ENCODE data around the gene POLDIP2. TPM values are rescaled to one million over a fixed set of nuclear protein-coding genes. Genes with fewer than 3 reads are reported as not detected.

POLDIP2 gene
- total RNA-seq, 4 donors from 2014 or later = 66.8 to 102 (median 90.9) TPM

DNA sequence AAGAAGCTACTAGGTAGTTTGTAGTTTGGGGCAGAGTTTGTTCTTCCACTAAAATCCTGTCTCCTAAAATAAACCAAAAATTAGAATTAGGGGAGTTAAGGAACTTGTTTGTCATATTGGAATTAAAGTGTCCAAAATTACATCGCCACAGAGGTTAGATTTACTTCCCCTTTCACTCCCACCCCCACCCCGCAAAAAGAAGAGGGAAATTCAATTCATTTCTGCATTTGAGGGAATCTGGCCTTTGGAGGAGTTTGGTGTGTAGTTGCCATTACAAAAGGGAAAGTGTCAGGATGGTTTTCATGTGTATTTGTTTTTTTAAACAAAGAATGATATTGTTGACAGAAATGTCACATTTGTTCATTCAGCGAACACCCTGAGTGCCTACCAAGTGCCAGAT is 32.5 kb downstream of the POLDIP2 start:
- Histone ChIP-seq H3K4me3 (no peak overlapping the region), H3K9me3 (no peaks in the 10 kb centered on the region), H3K27me3 (no peaks in the 10 kb centered on the region), H3K4me1 (peaks cover 0 to 27% (median 3%) of the 10 kb centered on the region in 3 donors), H3K36me3 (peaks cover 5 to 35% (median 5%) of the 10 kb centered on the region in 3 donors), H3K27ac (no peak overlapping the region)
- intact Hi-C loops (cut with DNase I) = no loop called here
- no peak for DNase-seq
- 76 to 80% methylated on average over 3 of the region's 3 CpGs for WGBS, 2 donors
- no peak for TF ChIP-seq POLR2A (IDR thresholded peaks at IDR 0.05)
- TF ChIP-seq, protein P1, sequence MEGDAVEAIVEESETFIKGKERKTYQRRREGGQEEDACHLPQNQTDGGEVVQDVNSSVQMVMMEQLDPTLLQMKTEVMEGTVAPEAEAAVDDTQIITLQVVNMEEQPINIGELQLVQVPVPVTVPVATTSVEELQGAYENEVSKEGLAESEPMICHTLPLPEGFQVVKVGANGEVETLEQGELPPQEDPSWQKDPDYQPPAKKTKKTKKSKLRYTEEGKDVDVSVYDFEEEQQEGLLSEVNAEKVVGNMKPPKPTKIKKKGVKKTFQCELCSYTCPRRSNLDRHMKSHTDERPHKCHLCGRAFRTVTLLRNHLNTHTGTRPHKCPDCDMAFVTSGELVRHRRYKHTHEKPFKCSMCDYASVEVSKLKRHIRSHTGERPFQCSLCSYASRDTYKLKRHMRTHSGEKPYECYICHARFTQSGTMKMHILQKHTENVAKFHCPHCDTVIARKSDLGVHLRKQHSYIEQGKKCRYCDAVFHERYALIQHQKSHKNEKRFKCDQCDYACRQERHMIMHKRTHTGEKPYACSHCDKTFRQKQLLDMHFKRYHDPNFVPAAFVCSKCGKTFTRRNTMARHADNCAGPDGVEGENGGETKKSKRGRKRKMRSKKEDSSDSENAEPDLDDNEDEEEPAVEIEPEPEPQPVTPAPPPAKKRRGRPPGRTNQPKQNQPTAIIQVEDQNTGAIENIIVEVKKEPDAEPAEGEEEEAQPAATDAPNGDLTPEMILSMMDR (IDR thresholded peaks at IDR 0.05) = no peak

GRCh38 chr17:28324267-28324745 is 33.0 kb downstream of the POLDIP2 start:
- no peak overlapping the region for H3K4me3 ChIP-seq
- H3K27me3 ChIP-seq = no peaks in the 10 kb centered on the region
- TF ChIP-seq, protein P1 (IDR thresholded peaks at IDR 0.05) = no peak
- no peak for TF ChIP-seq POLR2A (IDR thresholded peaks at IDR 0.05)
- no peak overlapping the region for H3K27ac ChIP-seq
- intact Hi-C loops (cut with DNase I) = no loop called here
- peaks cover 2 to 30% (median 5%) of the 10 kb centered on the region in 3 donors for H3K36me3 ChIP-seq
- no peaks in the 10 kb centered on the region for H3K9me3 ChIP-seq
- DNase-seq = no peak
- WGBS, 2 donors = 85 to 90% methylated on average over 5 of the region's 5 CpGs
- H3K4me1 ChIP-seq = peaks cover 0 to 31% (median 7%) of the 10 kb centered on the region in 3 donors

DNA sequence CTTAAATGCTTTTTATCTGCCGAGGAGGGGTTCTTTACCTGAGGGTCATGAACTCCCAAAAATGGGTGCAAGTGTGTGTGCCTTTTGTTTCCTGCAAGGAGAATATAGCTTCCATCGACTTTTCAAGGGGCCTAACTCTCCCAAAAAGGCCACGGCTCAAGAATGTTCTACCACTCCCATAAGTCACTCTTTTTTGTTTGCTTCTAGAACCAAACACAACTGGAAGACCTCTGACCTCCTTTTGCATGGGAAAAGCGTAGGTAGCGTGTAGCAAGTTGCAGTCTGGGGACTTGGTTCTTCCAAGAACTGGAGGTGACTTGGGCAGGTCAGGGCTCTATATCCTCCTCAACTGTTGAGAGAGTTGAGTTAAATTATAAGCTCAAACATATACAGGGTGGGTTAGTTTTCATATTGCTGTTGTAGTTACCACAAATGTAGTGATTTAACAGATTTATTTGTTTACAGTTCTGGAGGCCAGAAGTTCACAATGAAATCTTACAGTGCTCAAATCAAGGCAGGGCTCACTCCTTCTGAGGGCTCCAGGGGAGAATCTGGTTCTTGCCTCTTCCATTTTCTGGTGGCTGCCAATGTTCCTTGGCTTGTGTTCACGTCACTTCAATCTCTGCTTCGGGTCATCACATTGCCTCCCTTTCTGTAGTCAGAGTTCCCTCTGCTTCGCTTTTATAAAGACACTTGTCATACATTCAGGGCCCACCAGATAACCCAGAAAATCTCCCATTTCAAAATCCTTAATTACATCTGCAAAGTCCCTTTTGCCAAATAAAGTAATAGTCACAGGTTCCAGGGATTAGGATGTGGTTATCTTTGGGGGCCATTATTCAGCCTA is 36.9 kb downstream of the POLDIP2 start:
- WGBS, 2 donors = 70 to 76% methylated on average over 7 to 8 of the region's 8 CpGs

GRCh38 chr17:28319598-28319935 is 37.8 kb downstream of the POLDIP2 start:
- peak overlapping the region; percentile 60 to 80 (median 68) for H3K4me3 ChIP-seq
- no peak for DNase-seq
- H3K27ac ChIP-seq = peak overlapping the region; percentile 60 to 84 (median 64)
- no peaks in the 10 kb centered on the region for H3K27me3 ChIP-seq
- H3K36me3 ChIP-seq = no peaks in the 10 kb centered on the region
- no peaks in the 10 kb centered on the region for H3K9me3 ChIP-seq
- intact Hi-C loops (cut with DNase I) = no loop called here
- TF ChIP-seq, protein P1 (IDR thresholded peaks at IDR 0.05) = no peak
- TF ChIP-seq POLR2A (IDR thresholded peaks at IDR 0.05) = no peak
- peaks cover 8 to 28% (median 15%) of the 10 kb centered on the region in 3 donors for H3K4me1 ChIP-seq
- 0 to 4% methylated on average over 5 to 7 of the region's 7 CpGs for WGBS, 2 donors

More for the DNA sequence above, 36.9 kb downstream of the POLDIP2 start:
- Histone ChIP-seq H3K9me3 (no peaks in the 10 kb centered on the region), H3K27ac (no peak overlapping the region), H3K4me3 (no peak overlapping the region), H3K4me1 (peaks cover 8 to 29% (median 15%) of the 10 kb centered on the region in 3 donors), H3K27me3 (no peaks in the 10 kb centered on the region), H3K36me3 (no peaks in the 10 kb centered on the region)
- intact Hi-C loops (cut with DNase I) = no loop called here
- no peak for DNase-seq
- TF ChIP-seq POLR2A (IDR thresholded peaks at IDR 0.05) = no peak

DNA sequence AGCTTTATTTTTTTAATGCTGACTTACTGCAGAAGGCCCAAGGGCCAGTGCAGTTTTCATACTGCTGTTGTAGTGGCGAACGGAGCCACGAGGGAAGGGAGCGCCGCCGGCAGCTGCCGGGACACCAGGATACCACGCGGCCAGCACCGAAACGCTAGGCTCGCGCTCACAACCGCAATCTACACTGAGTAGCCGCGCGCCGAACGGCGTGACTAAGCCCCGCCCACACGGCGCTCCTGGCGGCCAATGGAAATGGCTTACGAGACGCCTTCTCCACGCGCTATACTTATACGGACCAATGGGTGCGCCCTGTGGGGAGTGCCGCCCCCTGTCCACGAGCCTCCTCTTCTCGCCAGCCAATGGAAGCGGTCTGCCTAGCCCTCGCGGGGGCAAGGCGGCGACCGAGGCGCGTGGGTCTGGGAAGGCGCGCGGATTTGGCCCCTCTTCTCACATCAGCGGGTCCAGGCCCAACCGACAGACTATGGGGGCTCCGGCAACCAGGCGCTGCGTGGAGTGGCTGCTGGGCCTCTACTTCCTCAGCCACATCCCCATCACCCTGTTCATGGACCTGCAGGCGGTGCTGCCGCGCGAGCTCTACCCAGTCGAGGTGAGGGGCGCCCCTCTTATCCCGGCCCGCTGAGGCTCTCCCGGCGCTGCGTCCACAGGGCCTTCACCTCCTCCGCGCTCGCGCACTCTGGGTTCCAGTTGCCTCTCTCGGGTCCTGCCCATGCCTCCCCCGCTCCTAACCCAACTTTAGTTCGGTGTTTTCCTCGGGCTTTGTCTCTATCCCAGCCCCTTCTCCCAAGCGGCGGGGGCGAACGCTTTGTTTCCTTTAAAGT is 38.3 kb downstream of the POLDIP2 start, which contains the start of gene TMEM97:
Gene TMEM97 (plus strand): TSS at position 442 of the 839 bp plus-strand sequence. CDS start 40 bp downstream, at position 482.
- peak within 1 kb of the TSS; percentile 60 to 84 (median 64) for H3K27ac ChIP-seq
- no peaks in the 10 kb centered on the region for H3K9me3 ChIP-seq
- intact Hi-C loops (cut with DNase I) = no loop called here
- 0% methylated on average over 42 to 43 of the region's 72 CpGs for WGBS, 2 donors
- H3K36me3 ChIP-seq = no peaks in the 10 kb centered on the region
- peak within 1 kb of the TSS; percentile 60 to 80 (median 68) for H3K4me3 ChIP-seq
- TF ChIP-seq POLR2A (IDR thresholded peaks at IDR 0.05) = no peak
- TF ChIP-seq, protein P1 (IDR thresholded peaks at IDR 0.05) = peak in 3 of 6 experiments; percentile 13 to 21 (median 14)
- no peaks in the 10 kb centered on the region for H3K27me3 ChIP-seq
- H3K4me1 ChIP-seq = peaks cover 8 to 28% (median 15%) of the 10 kb centered on the region in 3 donors
- peak; percentile 70 for DNase-seq
